Suprapubic skin (tissue), 4 donors: ENCODE measurements around the gene FIGN. TPM values are rescaled to one million over a fixed set of nuclear protein-coding genes. Genes with fewer than 3 reads are reported as not detected.

Source experiments
- DNase-seq, 2 donors: peaks; one replicate each; pipeline ENCODE4 v3.0.0-alpha.2; 2019; ENCODE audit warnings: low spot score in 2 of 2
- H3K27ac ChIP-seq: fragments of 200-600 bp; sonication (generic); one replicate; pipeline ENCODE4 v1.5.1; 2019
- H3K27me3 ChIP-seq: fragments of 200-600 bp; sonication (generic); one replicate; pipeline ENCODE4 v1.5.1; 2019
- H3K36me3 ChIP-seq: fragments of 200-600 bp; sonication (generic); one replicate; pipeline ENCODE4 v1.5.1; 2019
- H3K4me1 ChIP-seq: fragments of 200-600 bp; sonication (generic); one replicate; pipeline ENCODE4 v1.5.1; 2019
- H3K4me3 ChIP-seq: fragments of 200-600 bp; sonication (generic); one replicate; pipeline ENCODE4 v1.5.1; 2019; ENCODE audit warnings: mild to moderate bottlenecking
- H3K9me3 ChIP-seq: fragments of 200-600 bp; sonication (generic); one replicate; pipeline ENCODE4 v1.5.1; 2019
- CTCF ChIP-seq, 2 donors: fragments of 200-600 bp in 1 of 2; fragments of 450-650 bp in 1 of 2; sonication (generic) in 1 of 2; IDR thresholded peaks; one replicate each; pipeline ENCODE4 v1.5.1; 2016 to 2019; ENCODE audit warnings: antibody characterized with exemption in 2 of 2, mild to moderate bottlenecking in 1 of 2, moderate library complexity in 1 of 2
- EP300 ChIP-seq: sonication (generic); formaldehyde crosslinking; IDR thresholded peaks from one replicate; pipeline ENCODE4 v1.6.1; 2017; ENCODE audit warnings: antibody characterized with exemption
- POLR2A ChIP-seq, 2 donors: fragments of 450-650 bp; IDR thresholded peaks; one replicate each; pipeline ENCODE4 v1.6.1; 2017; ENCODE audit warnings: antibody characterized with exemption in 2 of 2, mild to moderate bottlenecking in 2 of 2, moderate library complexity in 2 of 2
- POLR2AphosphoS5 ChIP-seq, 3 donors: sonication (generic); formaldehyde crosslinking; IDR thresholded peaks; one replicate each; pipeline ENCODE4 v1.6.1; 2017; ENCODE audit warnings: antibody characterized with exemption in 3 of 3
- WGBS: methylation state at CpG from one replicate; pipeline ENCODE4 v1.1.5; 2018; 5-methylcytosine and 5-hydroxymethylcytosine counted together
- total RNA-seq, 4 donors: library from RNA; depleted of rRNA; stranded (reverse); fragments of >200 nt; gene quantifications; one replicate each; pipeline ENCODE4 v1.1.0, GENCODE V29; 2016

FIGN gene
- total RNA-seq, 4 donors from 2014 or later, result 1.6 to 2.2 (median 1.9) TPM

- no peaks in the 10 kb centered on the region for H3K4me1 ChIP-seq
- TF ChIP-seq POLR2AphosphoS5 (IDR thresholded peaks at IDR 0.05) (no peak), EP300 (no peak), CTCF (IDR thresholded peaks at IDR 0.05) (no peak), POLR2A (IDR thresholded peaks at IDR 0.05) (no peak)
- no peak for DNase-seq
- H3K4me3 ChIP-seq, result no peak overlapping the region
- H3K36me3 ChIP-seq, result no peaks in the 10 kb centered on the region
- H3K27me3 ChIP-seq, result no peaks in the 10 kb centered on the region
- 77% methylated on average over 2 of the region's 2 CpGs for WGBS
- H3K27ac ChIP-seq, result no peak overlapping the region
- no peaks in the 10 kb centered on the region for H3K9me3 ChIP-seq
These were observed 26.5 kb downstream of the FIGN start for GRCh38 chr2:163709270-163709669.

GRCh38 chr2:163708265-163708664 lies 27.5 kb downstream of the FIGN start:
- no peaks in the 10 kb centered on the region for H3K27me3 ChIP-seq
- no peak overlapping the region for H3K27ac ChIP-seq
- no peak overlapping the region for H3K4me3 ChIP-seq
- DNase-seq, result no peak
- no peaks in the 10 kb centered on the region for H3K4me1 ChIP-seq
- no peaks in the 10 kb centered on the region for H3K9me3 ChIP-seq
- 97% methylated on average over 4 of the region's 4 CpGs for WGBS
- no peak for TF ChIP-seq EP300
- no peak for TF ChIP-seq POLR2AphosphoS5 (IDR thresholded peaks at IDR 0.05)
- no peak for TF ChIP-seq CTCF (IDR thresholded peaks at IDR 0.05)
- H3K36me3 ChIP-seq, result no peaks in the 10 kb centered on the region

GRCh38 chr2:163703386-163703785 lies 32.4 kb downstream of the FIGN start:
- Histone ChIP-seq H3K4me3 (no peak overlapping the region), H3K4me1 (no peaks in the 10 kb centered on the region), H3K27ac (no peak overlapping the region), H3K27me3 (no peaks in the 10 kb centered on the region), H3K36me3 (no peaks in the 10 kb centered on the region), H3K9me3 (no peaks in the 10 kb centered on the region)
- DNase-seq, result no peak
- TF ChIP-seq POLR2AphosphoS5 (IDR thresholded peaks at IDR 0.05) (no peak), POLR2A (IDR thresholded peaks at IDR 0.05) (no peak), EP300 (no peak), CTCF (IDR thresholded peaks at IDR 0.05) (no peak)
- 59% methylated on average over 1 of the region's 1 CpG for WGBS

GRCh38 chr2:163701399-163702195 lies 34.2 kb downstream of the FIGN start:
- H3K36me3 ChIP-seq, result no peaks in the 10 kb centered on the region
- H3K27me3 ChIP-seq, result no peaks in the 10 kb centered on the region
- TF ChIP-seq CTCF (IDR thresholded peaks at IDR 0.05) (no peak), EP300 (no peak), POLR2A (IDR thresholded peaks at IDR 0.05) (no peak), POLR2AphosphoS5 (IDR thresholded peaks at IDR 0.05) (no peak)
- no peaks in the 10 kb centered on the region for H3K9me3 ChIP-seq
- H3K4me1 ChIP-seq, result no peaks in the 10 kb centered on the region
- no peak overlapping the region for H3K27ac ChIP-seq
- WGBS, result 89% methylated on average over 7 of the region's 7 CpGs
- H3K4me3 ChIP-seq, result no peak overlapping the region
- DNase-seq, result no peak

- WGBS, result 27% methylated on average over 1 of the region's 1 CpG
- H3K36me3 ChIP-seq, result no peaks in the 10 kb centered on the region
- no peak overlapping the region for H3K4me3 ChIP-seq
- no peak for DNase-seq
- no peak for TF ChIP-seq CTCF (IDR thresholded peaks at IDR 0.05)
- no peak for TF ChIP-seq POLR2A (IDR thresholded peaks at IDR 0.05)
- TF ChIP-seq POLR2AphosphoS5 (IDR thresholded peaks at IDR 0.05), result no peak
- no peak for TF ChIP-seq EP300
- peaks cover 3% of the 10 kb centered on the region for H3K4me1 ChIP-seq
- H3K9me3 ChIP-seq, result no peaks in the 10 kb centered on the region
- no peak overlapping the region for H3K27ac ChIP-seq
- no peaks in the 10 kb centered on the region for H3K27me3 ChIP-seq
These were observed 37.0 kb downstream of the FIGN start for GRCh38 chr2:163698857-163699256.
